Right lobe of liver (tissue), 4 donors: ENCODE data around the gene CBX5.

Source experiments
- POLR2A ChIP-seq: fragments of 450-650 bp; IDR thresholded peaks from one replicate; pipeline ENCODE4 v1.6.1; 2017; ENCODE audit warnings: antibody characterized with exemption, mild to moderate bottlenecking
- TF ChIP-seq, protein P1 (sequence below), 4 donors: fragments of 200-600 bp in 3 of 4; fragments of 450-650 bp in 1 of 4; IDR thresholded peaks; one replicate each; pipeline versions ENCODE4 v1.5.1 to v1.8.0; 2016 to 2022; ENCODE audit warnings: antibody characterized with exemption in 4 of 4, mild to moderate bottlenecking in 2 of 4
- donor health status: DM: no; HTN: no; CAD: no.
- donor health status: DM: no; HTN: no; CAD: no.
- donor health status: DM: no; HTN: yes; CAD: no.

DNA sequence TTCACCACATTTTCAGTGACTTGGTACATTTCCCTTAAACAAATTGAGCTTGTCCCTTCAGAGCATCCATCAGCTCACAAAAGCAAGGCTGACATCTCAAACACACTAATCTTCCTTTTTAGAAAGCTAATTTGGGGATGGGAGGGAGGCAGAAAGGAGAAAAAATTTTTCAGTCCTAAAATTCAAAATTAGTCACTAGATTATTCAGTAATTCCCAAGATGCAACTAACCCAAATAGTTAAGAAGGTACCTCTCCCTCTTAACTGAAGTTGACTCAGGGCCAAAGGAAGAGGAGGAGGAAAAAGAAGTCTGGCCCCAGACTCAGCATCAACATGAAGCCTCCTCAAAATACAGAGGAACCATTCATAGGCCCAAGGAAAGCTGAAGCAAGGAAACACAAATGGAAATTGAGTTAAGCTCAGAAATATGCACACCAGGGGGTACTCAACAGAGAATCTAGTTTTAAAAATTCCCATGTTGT, 21.7 kb downstream of the CBX5 start:
- TF ChIP-seq, protein P1, sequence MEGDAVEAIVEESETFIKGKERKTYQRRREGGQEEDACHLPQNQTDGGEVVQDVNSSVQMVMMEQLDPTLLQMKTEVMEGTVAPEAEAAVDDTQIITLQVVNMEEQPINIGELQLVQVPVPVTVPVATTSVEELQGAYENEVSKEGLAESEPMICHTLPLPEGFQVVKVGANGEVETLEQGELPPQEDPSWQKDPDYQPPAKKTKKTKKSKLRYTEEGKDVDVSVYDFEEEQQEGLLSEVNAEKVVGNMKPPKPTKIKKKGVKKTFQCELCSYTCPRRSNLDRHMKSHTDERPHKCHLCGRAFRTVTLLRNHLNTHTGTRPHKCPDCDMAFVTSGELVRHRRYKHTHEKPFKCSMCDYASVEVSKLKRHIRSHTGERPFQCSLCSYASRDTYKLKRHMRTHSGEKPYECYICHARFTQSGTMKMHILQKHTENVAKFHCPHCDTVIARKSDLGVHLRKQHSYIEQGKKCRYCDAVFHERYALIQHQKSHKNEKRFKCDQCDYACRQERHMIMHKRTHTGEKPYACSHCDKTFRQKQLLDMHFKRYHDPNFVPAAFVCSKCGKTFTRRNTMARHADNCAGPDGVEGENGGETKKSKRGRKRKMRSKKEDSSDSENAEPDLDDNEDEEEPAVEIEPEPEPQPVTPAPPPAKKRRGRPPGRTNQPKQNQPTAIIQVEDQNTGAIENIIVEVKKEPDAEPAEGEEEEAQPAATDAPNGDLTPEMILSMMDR (IDR thresholded peaks at IDR 0.05), result no peak
- no peak for TF ChIP-seq POLR2A
